Measurements from ENCODE around the gene CPLX1. TPM values are rescaled to one million over a fixed set of nuclear protein-coding genes. Genes with fewer than 3 reads are reported as not detected.

CPLX1 gene
- total RNA-seq, 1 donor, result not detected

DNA sequence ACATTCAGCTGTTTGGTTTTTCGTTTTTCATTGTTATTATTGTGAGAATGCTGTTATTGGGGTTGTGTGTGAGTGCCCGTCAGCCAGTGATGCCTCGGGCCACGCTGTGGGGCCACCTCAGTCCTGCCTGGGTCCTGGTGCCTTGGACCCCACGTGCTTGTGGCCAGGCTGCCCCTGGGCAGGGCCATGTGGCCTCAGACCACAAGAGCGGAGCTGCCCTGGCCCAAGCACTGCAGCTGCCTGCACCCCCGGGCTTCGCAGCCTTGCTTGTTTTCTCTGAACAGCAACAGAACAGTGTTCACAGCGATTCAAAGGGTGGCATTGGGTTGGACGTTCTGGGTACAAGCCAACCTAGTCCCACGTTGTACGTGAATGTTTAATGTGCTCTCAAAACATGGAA lies 56.9 kb downstream of the CPLX1 start:
- H3K9me3 ChIP-seq (ENCODE audit: low read depth, low read length), result no peaks in the 10 kb centered on the region
- H3K36me3 ChIP-seq (ENCODE audit: insufficient read depth, low read length), result peaks cover 68% of the 10 kb centered on the region
- H3K79me2 ChIP-seq (ENCODE audit: insufficient read depth, low read length), result peaks cover 77% of the 10 kb centered on the region
- H3K4me2 ChIP-seq (ENCODE audit: insufficient read depth, low read length), result no peak overlapping the region
- peak; percentile 41 for DNase-seq (ENCODE audit: insufficient read length, low spot score, missing footprints)
- H2AFZ ChIP-seq (ENCODE audit: low read length), result no peak overlapping the region
- H3K4me3 ChIP-seq (ENCODE audit: insufficient read depth, low read length), result no peak overlapping the region
- no peaks in the 10 kb centered on the region for H3K27me3 ChIP-seq (ENCODE audit: insufficient read depth, low read length)
- TF ChIP-seq, protein P1, sequence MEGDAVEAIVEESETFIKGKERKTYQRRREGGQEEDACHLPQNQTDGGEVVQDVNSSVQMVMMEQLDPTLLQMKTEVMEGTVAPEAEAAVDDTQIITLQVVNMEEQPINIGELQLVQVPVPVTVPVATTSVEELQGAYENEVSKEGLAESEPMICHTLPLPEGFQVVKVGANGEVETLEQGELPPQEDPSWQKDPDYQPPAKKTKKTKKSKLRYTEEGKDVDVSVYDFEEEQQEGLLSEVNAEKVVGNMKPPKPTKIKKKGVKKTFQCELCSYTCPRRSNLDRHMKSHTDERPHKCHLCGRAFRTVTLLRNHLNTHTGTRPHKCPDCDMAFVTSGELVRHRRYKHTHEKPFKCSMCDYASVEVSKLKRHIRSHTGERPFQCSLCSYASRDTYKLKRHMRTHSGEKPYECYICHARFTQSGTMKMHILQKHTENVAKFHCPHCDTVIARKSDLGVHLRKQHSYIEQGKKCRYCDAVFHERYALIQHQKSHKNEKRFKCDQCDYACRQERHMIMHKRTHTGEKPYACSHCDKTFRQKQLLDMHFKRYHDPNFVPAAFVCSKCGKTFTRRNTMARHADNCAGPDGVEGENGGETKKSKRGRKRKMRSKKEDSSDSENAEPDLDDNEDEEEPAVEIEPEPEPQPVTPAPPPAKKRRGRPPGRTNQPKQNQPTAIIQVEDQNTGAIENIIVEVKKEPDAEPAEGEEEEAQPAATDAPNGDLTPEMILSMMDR (IDR thresholded peaks at IDR 0.05; ENCODE audit: extremely low read depth, low read depth, low read length), result no peak
- peaks cover 75% of the 10 kb centered on the region for H4K20me1 ChIP-seq (ENCODE audit: insufficient read depth, low read length)
- no peak overlapping the region for H3K27ac ChIP-seq (ENCODE audit: low read depth, low read length)
- peaks cover 17% of the 10 kb centered on the region for H3K4me1 ChIP-seq (ENCODE audit: insufficient read depth, low read length)

DNA sequence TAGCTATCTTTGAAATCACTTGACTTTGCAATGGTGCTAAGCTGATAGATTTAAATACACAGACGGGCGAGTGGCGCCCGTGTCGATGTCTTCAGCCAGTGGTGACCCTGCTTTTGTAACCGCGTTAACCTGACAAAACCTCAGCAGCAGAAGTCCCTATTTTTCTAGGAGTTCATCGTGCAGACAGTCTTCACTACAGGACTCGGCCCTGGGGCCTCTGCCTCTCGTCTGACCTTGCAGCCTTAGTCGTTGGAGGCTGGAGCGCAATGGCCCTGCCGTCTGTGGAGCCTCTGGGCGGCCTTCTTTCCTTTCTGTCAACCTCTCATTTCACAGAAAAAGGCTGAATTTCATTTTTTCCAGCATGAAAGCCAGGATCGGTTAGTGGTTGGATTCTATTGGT lies 57.9 kb downstream of the CPLX1 start:
- H3K36me3 ChIP-seq (ENCODE audit: insufficient read depth, low read length), result peaks cover 74% of the 10 kb centered on the region

DNA sequence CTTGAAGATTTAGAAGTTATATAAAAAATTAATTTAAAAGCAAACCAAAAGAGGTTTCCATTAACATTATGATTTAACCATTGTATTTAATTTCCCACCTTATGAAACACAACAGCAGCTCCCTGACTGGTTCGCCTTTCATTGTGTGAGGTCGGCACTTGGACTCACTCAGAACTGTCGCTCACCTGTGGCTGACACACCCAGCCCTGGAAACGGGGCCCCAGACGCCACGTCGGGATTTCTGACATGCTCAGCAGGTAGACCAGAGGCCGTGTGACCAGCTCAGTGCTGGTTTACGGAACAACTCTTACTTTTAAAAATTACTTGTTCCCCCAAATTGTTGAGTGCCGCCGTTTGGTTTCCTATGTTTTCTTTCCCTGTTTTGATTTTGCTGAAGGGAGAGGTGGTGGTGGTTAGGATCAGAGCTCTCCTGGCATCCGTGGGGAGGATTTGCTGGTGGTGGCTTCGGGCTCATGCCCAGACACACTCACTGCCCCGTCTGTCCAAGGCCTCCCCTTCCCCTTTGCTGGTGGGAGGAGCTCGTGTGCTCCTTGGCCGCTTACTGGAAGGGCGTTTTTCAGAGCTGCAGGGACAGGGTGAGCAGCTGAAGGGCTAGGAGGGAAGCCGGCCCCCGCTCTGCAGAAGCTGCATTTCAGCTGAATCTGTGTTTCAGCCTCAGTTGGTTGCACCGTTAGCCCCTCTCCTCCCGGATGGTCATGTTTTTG lies 59.2 kb downstream of the CPLX1 start:
- Histone ChIP-seq H3K9me3 (ENCODE audit: low read depth, low read length) (no peaks in the 10 kb centered on the region), H3K27ac (ENCODE audit: low read depth, low read length) (peak overlapping the region; percentile 67), H3K4me3 (ENCODE audit: insufficient read depth, low read length) (no peak overlapping the region), H3K4me1 (ENCODE audit: insufficient read depth, low read length) (peaks cover 15% of the 10 kb centered on the region), H3K79me2 (ENCODE audit: insufficient read depth, low read length) (peaks cover 55% of the 10 kb centered on the region), H3K36me3 (ENCODE audit: insufficient read depth, low read length) (peaks cover 72% of the 10 kb centered on the region), H3K4me2 (ENCODE audit: insufficient read depth, low read length) (no peak overlapping the region), H2AFZ (ENCODE audit: low read length) (no peak overlapping the region), H3K27me3 (ENCODE audit: insufficient read depth, low read length) (no peaks in the 10 kb centered on the region), H4K20me1 (ENCODE audit: insufficient read depth, low read length) (peaks cover 77% of the 10 kb centered on the region)
- TF ChIP-seq, protein P1 (IDR thresholded peaks at IDR 0.05; ENCODE audit: extremely low read depth, low read depth, low read length), result no peak
- DNase-seq (ENCODE audit: insufficient read length, low spot score, missing footprints), result peak; percentile 52

More for the DNA sequence above, 57.9 kb downstream of the CPLX1 start:
- peaks cover 74% of the 10 kb centered on the region for H4K20me1 ChIP-seq (ENCODE audit: insufficient read depth, low read length)
- H3K4me1 ChIP-seq (ENCODE audit: insufficient read depth, low read length), result peaks cover 17% of the 10 kb centered on the region
- peaks cover 68% of the 10 kb centered on the region for H3K79me2 ChIP-seq (ENCODE audit: insufficient read depth, low read length)
- no peaks in the 10 kb centered on the region for H3K9me3 ChIP-seq (ENCODE audit: low read depth, low read length)
- H3K4me2 ChIP-seq (ENCODE audit: insufficient read depth, low read length), result no peak overlapping the region
- no peak overlapping the region for H3K27ac ChIP-seq (ENCODE audit: low read depth, low read length)
- H3K4me3 ChIP-seq (ENCODE audit: insufficient read depth, low read length), result no peak overlapping the region
- DNase-seq (ENCODE audit: insufficient read length, low spot score, missing footprints), result peak; percentile 49
- H2AFZ ChIP-seq (ENCODE audit: low read length), result no peak overlapping the region
- H3K27me3 ChIP-seq (ENCODE audit: insufficient read depth, low read length), result no peaks in the 10 kb centered on the region
- TF ChIP-seq, protein P1 (IDR thresholded peaks at IDR 0.05; ENCODE audit: extremely low read depth, low read depth, low read length), result no peak

DNA sequence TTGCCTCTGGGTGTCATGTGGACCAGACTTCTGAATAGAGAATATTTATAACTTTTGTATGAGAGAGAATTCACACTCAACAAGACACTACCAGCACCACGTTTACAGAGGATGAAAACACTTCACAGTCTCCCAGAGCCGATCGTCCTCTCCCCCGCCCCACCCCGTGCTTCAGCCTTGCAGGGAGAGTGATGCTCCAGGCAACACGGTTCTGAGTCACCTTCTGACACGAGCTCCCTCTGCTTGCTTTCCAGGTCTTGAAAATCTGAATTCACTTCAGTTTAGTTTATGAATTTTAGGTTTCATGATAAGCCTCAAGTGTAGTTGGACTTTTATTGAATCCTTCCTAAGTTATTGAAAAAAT lies 59.8 kb downstream of the CPLX1 start:
- H3K4me3 ChIP-seq (ENCODE audit: insufficient read depth, low read length), result no peak overlapping the region
- peaks cover 77% of the 10 kb centered on the region for H4K20me1 ChIP-seq (ENCODE audit: insufficient read depth, low read length)
- peaks cover 13% of the 10 kb centered on the region for H3K4me1 ChIP-seq (ENCODE audit: insufficient read depth, low read length)
- H3K79me2 ChIP-seq (ENCODE audit: insufficient read depth, low read length), result peaks cover 49% of the 10 kb centered on the region
- no peaks in the 10 kb centered on the region for H3K9me3 ChIP-seq (ENCODE audit: low read depth, low read length)
- H3K27ac ChIP-seq (ENCODE audit: low read depth, low read length), result peak overlapping the region; percentile 67
- TF ChIP-seq, protein P1 (IDR thresholded peaks at IDR 0.05; ENCODE audit: extremely low read depth, low read depth, low read length), result no peak
- no peak overlapping the region for H3K4me2 ChIP-seq (ENCODE audit: insufficient read depth, low read length)
- H3K36me3 ChIP-seq (ENCODE audit: insufficient read depth, low read length), result peaks cover 75% of the 10 kb centered on the region
- DNase-seq (ENCODE audit: insufficient read length, low spot score, missing footprints), result peak; percentile 94
- H3K27me3 ChIP-seq (ENCODE audit: insufficient read depth, low read length), result no peaks in the 10 kb centered on the region
- H2AFZ ChIP-seq (ENCODE audit: low read length), result no peak overlapping the region

Data from osteoblast (primary cell).